Keratinocyte (primary cell): Measurements from ENCODE around the gene SNAPC4. TPM values are rescaled to one million over a fixed set of nuclear protein-coding genes. Genes with fewer than 3 reads are reported as not detected.

Source experiments
- DNase-seq: peaks from one replicate; pipeline ENCODE4 v3.0.0-alpha.2; 2011; ENCODE audit warnings: low read depth, missing footprints, low spot score
- FAIRE-seq: peaks from 2 replicates; lab custom pipeline; 2011; peaks lifted over from hg19 to GRCh38; lab: Jason Lieb, UNC
- H2AFZ ChIP-seq: 2 replicates; pipeline ENCODE4 v1.6.0; 2012; ENCODE audit warnings: low read length, control low read depth, inconsistent platforms; ENCODE audit not compliant: control insufficient read depth
- H3K27ac ChIP-seq: 2 replicates; pipeline ENCODE4 v1.5.1; 2011; ENCODE audit warnings: low read length; ENCODE audit not compliant: control insufficient read depth, insufficient read depth
- H3K27me3 ChIP-seq: 3 replicates; pipeline ENCODE4 v1.6.0; 2011; ENCODE audit warnings: low read length; ENCODE audit not compliant: control insufficient read depth, insufficient read depth; ENCODE audit errors: extremely low read depth
- H3K36me3 ChIP-seq, 2 experiments: 2 replicates in 1 of 2; 3 replicates in 1 of 2; pipeline ENCODE4 v1.5.1; 2011; ENCODE audit warnings: low read length in 2 of 2, mild to moderate bottlenecking in 1 of 2; ENCODE audit not compliant: control insufficient read depth in 2 of 2, insufficient read depth in 2 of 2; ENCODE audit errors: extremely low read depth in 1 of 2
- H3K4me1 ChIP-seq: 3 replicates; pipeline ENCODE4 v1.5.1; 2011; ENCODE audit warnings: low read length; ENCODE audit not compliant: control insufficient read depth, insufficient read depth; ENCODE audit errors: extremely low read depth
- H3K4me2 ChIP-seq: 3 replicates; pipeline ENCODE4 v1.6.0; 2011; ENCODE audit warnings: low read depth, low read length; ENCODE audit not compliant: control insufficient read depth, insufficient read depth; ENCODE audit errors: extremely low read depth
- H3K4me3 ChIP-seq, 3 experiments: fragments of 200-600 bp in 1 of 3; sonication (generic) in 1 of 3; 2 replicates in 2 of 3; 3 replicates in 1 of 3; pipeline ENCODE4 v1.5.1; 2011 to 2016; ENCODE audit warnings: low read length in 3 of 3, mild to moderate bottlenecking in 3 of 3, control low read depth in 2 of 3, inconsistent platforms in 1 of 3, low read depth in 1 of 3, mixed read lengths in 1 of 3, mixed run types in 1 of 3, moderate library complexity in 1 of 3; ENCODE audit not compliant: control insufficient read depth in 2 of 3, insufficient read depth in 2 of 3; ENCODE audit errors: extremely low read depth in 1 of 3
- H3K79me2 ChIP-seq: 2 replicates; pipeline ENCODE4 v1.6.0; 2012; ENCODE audit warnings: low read length; ENCODE audit not compliant: control insufficient read depth, insufficient read depth
- H3K9ac ChIP-seq: 3 replicates; pipeline ENCODE4 v1.6.0; 2011; ENCODE audit warnings: low read length; ENCODE audit not compliant: control insufficient read depth, insufficient read depth; ENCODE audit errors: extremely low read depth
- H3K9me1 ChIP-seq: 3 replicates; pipeline ENCODE4 v1.6.0; 2011; ENCODE audit warnings: low read length; ENCODE audit not compliant: control insufficient read depth, insufficient read depth; ENCODE audit errors: extremely low read depth
- H3K9me3 ChIP-seq: 2 replicates; pipeline ENCODE4 v1.5.1; 2012; ENCODE audit warnings: low read depth, low read length; ENCODE audit not compliant: control insufficient read depth
- H4K20me1 ChIP-seq: 3 replicates; pipeline ENCODE4 v1.6.0; 2011; ENCODE audit warnings: low read length; ENCODE audit not compliant: control insufficient read depth, insufficient read depth; ENCODE audit errors: extremely low read depth
- CTCF ChIP-seq, 3 experiments: IDR thresholded peaks in 1 of 3; conservative IDR thresholded peaks in 1 of 3; optimal IDR thresholded peaks in 1 of 3; 2 replicates in 2 of 3; 3 replicates in 1 of 3; pipeline versions ENCODE3 to v1.5.1; 2011; ENCODE audit warnings: low read length in 3 of 3, mild to moderate bottlenecking in 3 of 3, moderate library complexity in 2 of 3, control low read depth in 1 of 3, inconsistent platforms in 1 of 3; ENCODE audit not compliant: insufficient read depth in 2 of 3; ENCODE audit errors: extremely low read depth in 1 of 3
- EZH2 ChIP-seq: IDR thresholded peaks from one replicate; pipeline ENCODE4 v1.6.1; 2012; ENCODE audit warnings: inconsistent platforms, mild to moderate bottlenecking, low read length, moderate library complexity
- dilution Hi-C: fragments of 300-500 bp; cut with MboI; formaldehyde crosslinking; loops from one replicate; pipeline ENCODE4 v1.7.0; 2020; ENCODE audit warnings: low sequenced_read_pairs; ENCODE audit not compliant: extremely low pct_ligation_motif_present
- polyA plus RNA-seq, 5 experiments: library from polyadenylated mRNA; depleted of rRNA in 3 of 5; stranded (reverse) in 3 of 5; stranded (forward) in 1 of 5; unstranded in 1 of 5; fragments of >200 nt; gene quantifications; 1 replicate in 1 of 5; 2 replicates in 3 of 5; 3 replicates in 1 of 5; pipeline versions ENCODE4 v1.2.1 to v1.2.3, GENCODE V29; 2011 to 2012; ENCODE audit warnings: missing spikeins in 2 of 5, low read depth in 1 of 5, low replicate concordance in 1 of 5

Gene SNAPC4
- polyA plus RNA-seq, 1 donor (not counting 4 experiments of a cell fraction or from before 2014, with no cell fraction given): 3.6 TPM

DNA sequence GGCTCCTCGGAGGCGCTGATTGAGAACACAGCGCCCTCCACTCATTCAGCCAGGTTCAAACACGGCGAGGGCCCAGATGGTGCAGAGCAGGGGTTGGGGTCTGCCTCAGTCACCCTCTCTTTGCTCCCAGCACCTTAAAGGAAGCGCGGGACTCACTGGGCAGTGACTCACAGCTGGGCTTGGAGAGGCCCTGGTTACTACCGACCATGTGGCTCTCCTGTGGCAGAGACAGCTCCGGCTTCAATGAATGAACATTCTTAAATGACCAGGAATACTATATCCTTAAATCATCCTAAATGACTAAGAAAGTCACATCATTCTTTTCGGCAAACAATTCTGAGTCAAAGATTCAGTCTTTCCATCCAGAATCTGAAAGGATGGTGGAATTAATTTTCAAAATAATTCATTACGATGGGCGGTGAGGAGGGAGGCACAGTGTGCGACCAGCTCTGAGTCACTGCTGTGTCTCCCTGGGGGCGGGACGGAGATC, 41.3 kb upstream of the SNAPC4 start:
- H2AFZ ChIP-seq: no peak overlapping the region
- no peaks in the 10 kb centered on the region for H3K9me3 ChIP-seq
- no peaks in the 10 kb centered on the region for H3K9me1 ChIP-seq
- dilution Hi-C loops: no loop called here
- no peak overlapping the region for H3K4me2 ChIP-seq
- peaks cover 36 to 43% of the 10 kb centered on the region in 2 experiments for H3K36me3 ChIP-seq
- peaks cover 15% of the 10 kb centered on the region for H3K4me1 ChIP-seq
- no peak overlapping the region for H3K4me3 ChIP-seq
- TF ChIP-seq CTCF (optimal IDR thresholded peaks at IDR 0.05 in 1 of 3, IDR thresholded peaks at IDR 0.05 in 1 of 3, conservative IDR thresholded peaks at IDR 0.05 in 1 of 3; ENCODE audit: extremely low read depth in 1 of 3, insufficient read depth in 2 of 3, low read length in 3 of 3) (no peak), EZH2 (no peak)
- no peaks in the 10 kb centered on the region for H3K27me3 ChIP-seq
- peaks cover 13% of the 10 kb centered on the region for H4K20me1 ChIP-seq
- FAIRE-seq: no peak
- H3K79me2 ChIP-seq: peaks cover 32% of the 10 kb centered on the region
- no peak overlapping the region for H3K27ac ChIP-seq
- DNase-seq: no peak
- no peak overlapping the region for H3K9ac ChIP-seq

DNA sequence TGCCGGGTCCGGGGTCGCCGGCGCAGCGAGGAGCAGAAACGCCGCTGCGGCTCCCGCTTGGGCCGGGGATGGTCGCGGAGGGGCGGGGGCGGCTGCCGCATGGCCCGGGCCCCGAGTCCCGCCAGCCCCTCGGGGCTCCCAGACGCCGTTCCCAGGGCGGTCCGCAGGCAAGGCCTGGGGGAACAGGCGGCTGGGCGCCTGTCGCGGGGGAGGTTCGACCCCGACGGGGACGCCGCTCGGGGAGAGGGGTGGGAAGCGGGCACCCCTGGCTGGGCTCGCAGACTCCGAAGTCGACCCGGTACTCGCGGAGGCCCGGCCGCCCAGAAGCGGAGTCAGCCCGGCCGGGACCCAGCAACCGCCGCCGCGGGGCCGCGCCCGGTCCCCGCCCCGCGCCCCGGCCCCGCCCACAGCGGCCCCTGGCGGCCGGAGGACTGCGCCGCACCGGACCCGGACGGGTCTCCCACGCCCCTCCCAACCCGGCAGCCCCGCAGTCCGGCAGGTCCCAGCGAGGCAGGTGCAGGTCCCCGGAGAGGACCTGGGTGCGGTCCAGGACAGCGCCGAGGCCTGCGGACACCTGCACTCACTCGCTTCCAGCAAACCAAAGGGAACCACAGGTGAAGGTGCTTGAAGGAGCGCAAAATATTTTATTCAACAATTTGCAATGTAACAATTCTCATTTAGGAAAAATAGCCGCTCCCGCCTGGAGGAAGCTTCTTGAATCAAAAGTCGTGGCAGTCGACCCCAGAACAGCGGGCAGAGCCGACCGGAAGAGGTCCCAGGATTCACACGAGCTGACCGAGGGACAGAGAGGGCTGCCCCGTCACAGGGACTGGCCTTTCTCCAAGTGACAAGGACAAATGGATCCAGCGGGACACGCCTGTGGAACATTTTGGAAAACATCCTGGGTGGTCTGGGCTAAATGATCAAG, 39.8 kb upstream of the SNAPC4 start, which contains the start of gene INPP5E:
INPP5E (minus strand) TSS at position 365 of the 928 bp plus-strand sequence. CDS start 426 bp downstream, outside the sequence.
- Histone ChIP-seq H4K20me1 (peaks cover 13% of the 10 kb centered on the region), H3K4me2 (peak within 1 kb of the TSS; percentile 74), H3K27ac (peak within 1 kb of the TSS; percentile 56), H2AFZ (peak within 1 kb of the TSS; percentile 40), H3K27me3 (no peaks in the 10 kb centered on the region), H3K4me1 (peaks cover 15% of the 10 kb centered on the region), H3K36me3 (peaks cover 29 to 35% of the 10 kb centered on the region in 2 experiments), H3K9me3 (no peaks in the 10 kb centered on the region), H3K9me1 (peaks cover 2% of the 10 kb centered on the region), H3K79me2 (peaks cover 47% of the 10 kb centered on the region), H3K9ac (peak within 1 kb of the TSS; percentile 80), H3K4me3 (peak within 1 kb of the TSS; percentile 76 to 90 (median 77))
- DNase-seq (no peak), FAIRE-seq (no peak)
- dilution Hi-C loops: no loop called here
- no peak for TF ChIP-seq EZH2
- TF ChIP-seq CTCF (optimal IDR thresholded peaks at IDR 0.05 in 1 of 3, IDR thresholded peaks at IDR 0.05 in 1 of 3, conservative IDR thresholded peaks at IDR 0.05 in 1 of 3; ENCODE audit: extremely low read depth in 1 of 3, insufficient read depth in 2 of 3, low read length in 3 of 3): peak in 2 of 3 experiments; percentile 61 to 70
